HCT116 (cell line): ENCODE measurements around the gene TPRKB.

Source experiments
- CBX3 ChIP-seq: IDR thresholded peaks from 2 replicates; pipeline ENCODE4 v1.6.1; 2012; ENCODE audit warnings: low read depth
- EZH2 ChIP-seq: fragments of 200-600 bp; sonication (generic); IDR thresholded peaks from 2 replicates; pipeline ENCODE4 v1.6.1; 2017; ENCODE audit warnings: antibody characterized with exemption, mixed run types
- EZH2phosphoT487 ChIP-seq: fragments of 200-600 bp; IDR thresholded peaks from 2 replicates; pipeline ENCODE4 v1.6.1; 2018; ENCODE audit warnings: antibody characterized with exemption, borderline replicate concordance
- MAX ChIP-seq: IDR thresholded peaks from 2 replicates; pipeline ENCODE4 v1.6.1; 2012
- POLR2A ChIP-seq: IDR thresholded peaks from 2 replicates; pipeline ENCODE4 v1.7.0; 2011; ENCODE audit warnings: borderline replicate concordance; ENCODE audit not compliant: insufficient read depth, insufficient read length; ENCODE audit errors: extremely low read depth
- POLR2AphosphoS5 ChIP-seq: IDR thresholded peaks from 2 replicates; pipeline ENCODE4 v1.6.1; 2011; ENCODE audit warnings: mild to moderate bottlenecking, low read depth, low read length, moderate library complexity
- REST ChIP-seq: IDR thresholded peaks from 2 replicates; pipeline ENCODE4 v1.6.1; 2012; ENCODE audit warnings: low read depth
- SIN3A ChIP-seq: IDR thresholded peaks from 2 replicates; pipeline ENCODE4 v1.6.1; 2012; ENCODE audit warnings: low read depth
- SP1 ChIP-seq: IDR thresholded peaks from 2 replicates; pipeline ENCODE4 v1.6.1; 2012; ENCODE audit warnings: low read depth
- TCF7L2 ChIP-seq: IDR thresholded peaks from 2 replicates; pipeline ENCODE4 v1.7.0; 2011; ENCODE audit warnings: borderline replicate concordance, inconsistent platforms; ENCODE audit not compliant: insufficient read depth, insufficient read length; ENCODE audit errors: extremely low read depth
- ZBTB33 ChIP-seq: IDR thresholded peaks from 2 replicates; pipeline ENCODE4 v1.6.1; 2011; ENCODE audit warnings: mild to moderate bottlenecking, low read length, moderate library complexity; ENCODE audit not compliant: insufficient replicate concordance; ENCODE audit errors: extremely low read depth
- ZFX ChIP-seq: fragments of 450-650 bp; IDR thresholded peaks from 2 replicates; pipeline ENCODE4 v1.6.1; 2017
- ZNF274 ChIP-seq: fragments of 200-500 bp; sonication (Bioruptor generic); IDR thresholded peaks from 2 replicates; pipeline ENCODE4 v1.6.1; 2014; ENCODE audit warnings: mild to moderate bottlenecking, low read depth, low read length, inconsistent platforms
- TF ChIP-seq, protein P1 (sequence below), 3 experiments: fragments of 200-600 bp in 1 of 3; sonication (generic) in 1 of 3; IDR thresholded peaks in 2 of 3; conservative IDR thresholded peaks in 1 of 3; 2 replicates each; pipeline ENCODE4 v1.5.1; 2012 to 2017; ENCODE audit warnings: low read depth in 2 of 3, low read length in 2 of 3, antibody characterized with exemption in 1 of 3, borderline replicate concordance in 1 of 3, control low read depth in 1 of 3, mild to moderate bottlenecking in 1 of 3, mixed read lengths in 1 of 3, mixed run types in 1 of 3, moderate library complexity in 1 of 3; ENCODE audit not compliant: insufficient read depth in 1 of 3

- TF ChIP-seq EZH2 (no peak), CBX3 (no peak), POLR2A (no peak), ZBTB33 (no peak), EZH2phosphoT487 (no peak), REST (no peak), MAX (no peak), POLR2AphosphoS5 (no peak), SP1 (no peak), TCF7L2 (no peak), SIN3A (no peak), ZFX (no peak), ZNF274 (no peak)
- TF ChIP-seq, protein P1, sequence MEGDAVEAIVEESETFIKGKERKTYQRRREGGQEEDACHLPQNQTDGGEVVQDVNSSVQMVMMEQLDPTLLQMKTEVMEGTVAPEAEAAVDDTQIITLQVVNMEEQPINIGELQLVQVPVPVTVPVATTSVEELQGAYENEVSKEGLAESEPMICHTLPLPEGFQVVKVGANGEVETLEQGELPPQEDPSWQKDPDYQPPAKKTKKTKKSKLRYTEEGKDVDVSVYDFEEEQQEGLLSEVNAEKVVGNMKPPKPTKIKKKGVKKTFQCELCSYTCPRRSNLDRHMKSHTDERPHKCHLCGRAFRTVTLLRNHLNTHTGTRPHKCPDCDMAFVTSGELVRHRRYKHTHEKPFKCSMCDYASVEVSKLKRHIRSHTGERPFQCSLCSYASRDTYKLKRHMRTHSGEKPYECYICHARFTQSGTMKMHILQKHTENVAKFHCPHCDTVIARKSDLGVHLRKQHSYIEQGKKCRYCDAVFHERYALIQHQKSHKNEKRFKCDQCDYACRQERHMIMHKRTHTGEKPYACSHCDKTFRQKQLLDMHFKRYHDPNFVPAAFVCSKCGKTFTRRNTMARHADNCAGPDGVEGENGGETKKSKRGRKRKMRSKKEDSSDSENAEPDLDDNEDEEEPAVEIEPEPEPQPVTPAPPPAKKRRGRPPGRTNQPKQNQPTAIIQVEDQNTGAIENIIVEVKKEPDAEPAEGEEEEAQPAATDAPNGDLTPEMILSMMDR (IDR thresholded peaks at IDR 0.05 in 2 of 3, conservative IDR thresholded peaks at IDR 0.05 in 1 of 3; ENCODE audit: borderline replicate concordance in 1 of 3, insufficient read depth in 1 of 3, low read depth in 2 of 3, low read length in 2 of 3): no peak
Observed at GRCh38 chr2:73772819-73773218, 35.7 kb upstream of the TPRKB start.
